Activated naive CD4-positive, alpha-beta T cell treated with anti-CD3 and anti-CD28 coated beads, Interleukin-2, amount 50 U/mL, for 16 hours (primary cell): ENCODE measurements around the gene SHBG.

Experiments
- DNase-seq: peaks from one replicate; pipeline ENCODE4 v3.0.0-alpha.2; 2020

SHBG gene

GRCh38 chr17:7650509-7651096, 20.7 kb downstream of the SHBG start, which contains the start of gene ATP1B2:
Gene ATP1B2 (plus strand): TSS chr17:7650926. CDS start chr17:7651519, 593 bp downstream.
- DNase-seq = peak; percentile 74

GRCh38 chr17:7651097-7651664, 21.2 kb downstream of the SHBG start:
- DNase-seq = no peak

GRCh38 chr17:7651665-7652387, 21.9 kb downstream of the SHBG start:
- DNase-seq = no peak

GRCh38 chr17:7652388-7653356, 22.7 kb downstream of the SHBG start:
- no peak for DNase-seq

GRCh38 chr17:7654832-7655540, 25.1 kb downstream of the SHBG start:
- DNase-seq = no peak

GRCh38 chr17:7655541-7655840, 25.6 kb downstream of the SHBG start:
- DNase-seq = no peak

- no peak for DNase-seq
Observed at GRCh38 chr17:7656958-7657609, 27.1 kb downstream of the SHBG start.

- no peak for DNase-seq
Observed at GRCh38 chr17:7667656-7668406, 37.9 kb downstream of the SHBG start.

- DNase-seq = no peak
Observed at GRCh38 chr17:7668482-7668881, 38.5 kb downstream of the SHBG start.

- peak; percentile 45 for DNase-seq
Observed at GRCh38 chr17:7673239-7673638, 43.3 kb downstream of the SHBG start.

GRCh38 chr17:7674934-7675333, 45.0 kb downstream of the SHBG start:
- no peak for DNase-seq

GRCh38 chr17:7676533-7676932, 46.6 kb downstream of the SHBG start:
- no peak for DNase-seq

GRCh38 chr17:7677388-7678067, 47.6 kb downstream of the SHBG start:
- no peak for DNase-seq
